Chondrocyte (in vitro differentiated cells): Measurements from ENCODE around the gene BOC. TPM values are rescaled to one million over a fixed set of nuclear protein-coding genes. Genes with fewer than 3 reads are reported as not detected.

Experiments
- DNase-seq: peaks from one replicate; pipeline ENCODE4 v3.0.0; 2021; ENCODE audit warnings: mixed read lengths, low spot score
- H3K27ac Mint-ChIP-seq: one replicate; pipeline ENCODE4 v1.8.0; 2021; ENCODE audit warnings: mild to moderate bottlenecking, moderate library complexity, mixed read lengths; ENCODE audit not compliant: unreplicated experiment
- H3K27me3 Mint-ChIP-seq: 2 replicates; pipeline ENCODE4 v1.8.0; 2021; ENCODE audit warnings: low read depth, mixed read lengths
- H3K36me3 Mint-ChIP-seq: 2 replicates; pipeline ENCODE4 v1.8.0; 2021; ENCODE audit warnings: low read depth, mixed read lengths
- H3K4me1 Mint-ChIP-seq: 2 replicates; pipeline ENCODE4 v1.8.0; 2021; ENCODE audit warnings: low read depth, mild to moderate bottlenecking, mixed read lengths
- H3K4me3 Mint-ChIP-seq: one replicate; pipeline ENCODE4 v1.8.0; 2021; ENCODE audit warnings: mild to moderate bottlenecking, moderate library complexity, mixed read lengths; ENCODE audit not compliant: unreplicated experiment
- H3K9me3 Mint-ChIP-seq: 2 replicates; pipeline ENCODE4 v1.8.0; 2021; ENCODE audit warnings: low read depth, mixed read lengths
- total RNA-seq: library from RNA; stranded (reverse); gene quantifications from 3 replicates; pipeline ENCODE4 v1.2.1, GENCODE V29; 2021
- TF ChIP-seq, protein P1 (sequence below): fragments of 200-600 bp; sonication (generic); IDR thresholded peaks from 2 replicates; pipeline ENCODE4 v1.5.0; 2021; ENCODE audit warnings: antibody characterized with exemption, mild to moderate bottlenecking, moderate library complexity

The BOC gene
- total RNA-seq, 1 donor from 2014 or later = 7.3 TPM

DNA sequence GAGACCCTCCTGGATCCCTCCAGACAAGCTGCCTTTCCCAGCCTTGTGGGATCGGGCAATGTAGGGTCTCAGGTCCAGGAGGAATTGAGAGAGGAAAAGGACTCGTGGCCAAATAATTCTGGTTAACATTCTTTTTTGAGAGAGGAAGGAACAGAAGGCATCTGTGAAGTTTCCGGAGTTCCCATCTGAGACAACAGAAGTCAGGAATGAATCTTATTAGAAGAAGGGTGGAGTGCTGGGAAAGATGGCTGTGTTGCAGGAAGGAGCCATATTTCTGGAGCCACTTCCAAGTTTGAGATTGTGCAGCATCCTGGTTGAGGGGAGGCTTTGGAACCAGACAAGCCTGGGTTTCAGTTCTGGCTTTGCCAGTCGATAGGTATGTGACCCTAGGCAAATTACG, 9.4 kb downstream of the BOC start:
- H3K4me3 Mint-ChIP-seq = no peak overlapping the region
- H3K36me3 Mint-ChIP-seq = peaks cover 13% of the 10 kb centered on the region
- H3K4me1 Mint-ChIP-seq = peaks cover 9% of the 10 kb centered on the region
- DNase-seq = no peak
- H3K9me3 Mint-ChIP-seq = no peaks in the 10 kb centered on the region
- H3K27ac Mint-ChIP-seq = no peak overlapping the region
- H3K27me3 Mint-ChIP-seq = no peaks in the 10 kb centered on the region
- TF ChIP-seq, protein P1, sequence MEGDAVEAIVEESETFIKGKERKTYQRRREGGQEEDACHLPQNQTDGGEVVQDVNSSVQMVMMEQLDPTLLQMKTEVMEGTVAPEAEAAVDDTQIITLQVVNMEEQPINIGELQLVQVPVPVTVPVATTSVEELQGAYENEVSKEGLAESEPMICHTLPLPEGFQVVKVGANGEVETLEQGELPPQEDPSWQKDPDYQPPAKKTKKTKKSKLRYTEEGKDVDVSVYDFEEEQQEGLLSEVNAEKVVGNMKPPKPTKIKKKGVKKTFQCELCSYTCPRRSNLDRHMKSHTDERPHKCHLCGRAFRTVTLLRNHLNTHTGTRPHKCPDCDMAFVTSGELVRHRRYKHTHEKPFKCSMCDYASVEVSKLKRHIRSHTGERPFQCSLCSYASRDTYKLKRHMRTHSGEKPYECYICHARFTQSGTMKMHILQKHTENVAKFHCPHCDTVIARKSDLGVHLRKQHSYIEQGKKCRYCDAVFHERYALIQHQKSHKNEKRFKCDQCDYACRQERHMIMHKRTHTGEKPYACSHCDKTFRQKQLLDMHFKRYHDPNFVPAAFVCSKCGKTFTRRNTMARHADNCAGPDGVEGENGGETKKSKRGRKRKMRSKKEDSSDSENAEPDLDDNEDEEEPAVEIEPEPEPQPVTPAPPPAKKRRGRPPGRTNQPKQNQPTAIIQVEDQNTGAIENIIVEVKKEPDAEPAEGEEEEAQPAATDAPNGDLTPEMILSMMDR = no peak

DNA sequence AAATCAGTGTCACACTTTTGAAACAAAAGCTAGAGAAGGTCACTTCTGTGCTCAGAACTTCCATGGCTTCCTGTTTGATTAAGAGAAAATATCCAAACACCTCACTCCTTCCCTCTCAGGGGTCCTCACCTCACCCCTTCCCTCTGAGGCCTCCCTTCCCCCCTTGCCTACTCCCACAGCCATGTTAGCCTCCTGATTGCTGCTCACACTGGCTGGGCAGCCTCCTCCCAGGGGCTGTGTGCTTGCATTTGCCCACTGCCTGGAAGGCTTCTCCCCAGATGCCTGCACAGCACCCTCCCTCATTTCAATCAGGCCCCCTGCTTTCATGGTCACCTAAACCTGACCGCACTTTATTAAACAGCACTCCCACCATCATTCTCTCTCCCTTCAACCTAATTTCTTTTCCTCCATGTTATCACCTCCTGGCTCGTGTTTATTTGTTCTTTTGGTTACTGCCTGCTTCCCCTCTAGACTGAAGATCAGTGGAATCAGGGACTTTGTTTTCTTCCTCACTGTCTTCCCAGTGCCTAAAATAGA, 10.4 kb downstream of the BOC start:
- TF ChIP-seq, protein P1 = no peak
- Mint-ChIP-seq H3K4me3 (no peak overlapping the region), H3K4me1 (peaks cover 9% of the 10 kb centered on the region), H3K36me3 (peaks cover 13% of the 10 kb centered on the region), H3K27me3 (no peaks in the 10 kb centered on the region), H3K9me3 (no peaks in the 10 kb centered on the region), H3K27ac (no peak overlapping the region)
- no peak for DNase-seq

DNA sequence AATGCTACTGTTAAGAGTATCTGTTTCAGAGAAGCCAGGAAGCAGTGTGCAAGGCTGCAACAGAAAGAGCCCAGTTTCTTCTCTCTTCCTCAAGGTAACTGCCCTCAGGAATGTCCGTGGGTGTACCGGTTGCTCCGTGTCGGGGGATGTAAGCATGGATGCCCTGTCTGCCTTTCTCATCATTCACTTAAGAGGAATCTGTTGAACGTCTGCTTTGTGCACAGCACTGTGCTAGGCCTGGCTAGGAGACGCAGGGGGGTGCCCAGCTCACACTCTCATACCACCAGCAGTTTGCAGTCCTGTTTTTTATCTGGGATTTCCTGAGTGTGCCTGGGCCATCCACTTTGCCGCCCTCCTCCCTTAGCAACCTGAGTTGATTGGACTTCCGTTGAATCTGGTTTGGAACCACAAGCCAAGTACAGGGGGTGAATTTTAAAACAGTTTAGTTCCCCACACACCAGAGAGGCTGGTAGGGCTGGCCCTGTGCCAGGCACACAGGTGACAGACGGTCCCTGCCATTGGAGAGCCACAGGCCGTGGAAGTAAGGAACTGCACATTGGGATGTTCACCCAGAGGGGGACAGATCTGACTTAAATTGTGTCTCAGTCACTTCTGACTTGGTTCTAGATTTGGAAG, 11.2 kb downstream of the BOC start:
- Mint-ChIP-seq H3K36me3 (peaks cover 12% of the 10 kb centered on the region), H3K4me3 (no peak overlapping the region), H3K4me1 (peaks cover 9% of the 10 kb centered on the region), H3K27me3 (no peaks in the 10 kb centered on the region), H3K9me3 (no peaks in the 10 kb centered on the region), H3K27ac (no peak overlapping the region)
- TF ChIP-seq, protein P1 = no peak
- no peak for DNase-seq

- no peak overlapping the region for H3K27ac Mint-ChIP-seq
- H3K36me3 Mint-ChIP-seq = peaks cover 3% of the 10 kb centered on the region
- H3K4me3 Mint-ChIP-seq = no peak overlapping the region
- peaks cover 9% of the 10 kb centered on the region for H3K4me1 Mint-ChIP-seq
- no peaks in the 10 kb centered on the region for H3K9me3 Mint-ChIP-seq
- no peaks in the 10 kb centered on the region for H3K27me3 Mint-ChIP-seq
- DNase-seq = no peak
- TF ChIP-seq, protein P1 = no peak
Observed at GRCh38 chr3:113223475-113224281, 12.3 kb downstream of the BOC start.

DNA sequence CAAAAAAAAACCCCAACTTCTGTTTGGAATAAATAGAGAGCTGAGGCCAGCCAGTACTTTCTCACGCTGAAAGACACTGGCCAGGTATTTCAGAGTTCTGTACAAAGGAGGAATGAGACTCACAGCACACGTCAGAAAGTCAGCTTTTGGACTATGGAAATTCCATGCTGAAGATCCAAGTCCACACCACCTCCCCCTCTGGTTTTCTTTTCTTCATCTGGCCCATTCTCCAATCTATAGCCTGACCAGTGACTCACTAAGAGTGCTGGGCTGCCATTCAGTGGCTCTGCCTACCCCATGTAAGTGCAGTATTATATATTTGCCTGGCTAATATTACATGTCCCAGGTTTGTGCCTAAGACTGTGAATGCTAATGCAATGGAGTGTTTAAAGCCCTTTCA, 13.9 kb downstream of the BOC start:
- TF ChIP-seq, protein P1 = no peak
- DNase-seq = no peak
- Mint-ChIP-seq H3K27ac (no peak overlapping the region), H3K36me3 (peaks cover 3% of the 10 kb centered on the region), H3K27me3 (no peaks in the 10 kb centered on the region), H3K4me3 (no peak overlapping the region), H3K4me1 (peaks cover 9% of the 10 kb centered on the region), H3K9me3 (no peaks in the 10 kb centered on the region)
